Stimulated activated naive B cell treated with anti-CD40 and anti-IgM and Interleukin-4, amounts not matched to agents 10 μg/mL and 1 μg/mL and 100 μg/mL, for 72 hours (primary cell): ENCODE data around the gene PDSS2.
"Not testable (repeated sequence)": the region's sequence is repeated elsewhere in the genome, so short reads cannot be mapped to it uniquely, and the experiment has no call there.

Experiments used
- ATAC-seq, 2 donors: fragments of 150-1000 bp; cut with Tn5 transposase; replicated peaks; 2 replicates each; pipeline ENCODE4 v1.10.0; 2021; ENCODE audit warnings: moderate library complexity in 1 of 2
- DNase-seq: peaks from one replicate; pipeline ENCODE4 v3.0.0; 2021
- H3K27ac Mint-ChIP-seq: one replicate; pipeline ENCODE4 v1.8.0; 2022; ENCODE audit warnings: mild to moderate bottlenecking, mixed read lengths
- H3K27me3 Mint-ChIP-seq, 2 donors: one replicate each; pipeline ENCODE4 v1.8.0; 2022; ENCODE audit warnings: mixed read lengths in 2 of 2
- H3K36me3 Mint-ChIP-seq, 2 donors: one replicate each; pipeline ENCODE4 v1.8.0; 2022; ENCODE audit warnings: mixed read lengths in 2 of 2, mild to moderate bottlenecking in 1 of 2
- H3K4me1 Mint-ChIP-seq, 2 donors: one replicate each; pipeline ENCODE4 v1.8.0; 2022; ENCODE audit warnings: mixed read lengths in 2 of 2, mild to moderate bottlenecking in 1 of 2
- H3K4me3 Mint-ChIP-seq, 2 donors: one replicate each; pipeline ENCODE4 v1.8.0; 2022; ENCODE audit warnings: mild to moderate bottlenecking in 2 of 2, mixed read lengths in 2 of 2, moderate library complexity in 1 of 2
- H3K9me3 Mint-ChIP-seq, 2 donors: one replicate each; pipeline ENCODE4 v1.8.0; 2022; ENCODE audit warnings: mixed read lengths in 2 of 2, mild to moderate bottlenecking in 1 of 2

The PDSS2 gene

DNA sequence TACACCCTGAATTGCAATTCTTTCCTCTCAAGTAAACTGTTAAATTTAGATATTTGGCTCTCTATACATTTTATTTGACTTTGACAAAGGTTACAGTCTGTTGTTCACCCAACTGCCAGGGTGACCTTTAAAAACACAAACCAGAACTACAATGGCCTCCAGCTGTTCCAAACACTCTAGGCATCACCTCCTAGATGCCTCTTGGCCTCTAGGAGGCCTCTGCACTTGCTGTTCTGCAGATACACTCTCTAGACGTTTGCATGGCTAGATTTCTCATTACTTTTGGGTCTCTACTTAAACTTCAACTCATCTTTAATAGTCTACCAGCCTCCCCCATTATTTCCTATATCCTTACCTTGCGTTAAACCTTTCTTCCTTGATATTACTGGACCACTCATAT, 241.2 kb downstream of the PDSS2 start:
- Mint-ChIP-seq H3K27me3 (no peaks in the 10 kb centered on the region), H3K4me1 (no peaks in the 10 kb centered on the region), H3K4me3 (no peak overlapping the region), H3K36me3 (peaks cover 7 to 8% of the 10 kb centered on the region in 2 donors), H3K9me3 (no peaks in the 10 kb centered on the region), H3K27ac (no peak overlapping the region)
- ATAC-seq (no peak), DNase-seq (no peak)

DNA sequence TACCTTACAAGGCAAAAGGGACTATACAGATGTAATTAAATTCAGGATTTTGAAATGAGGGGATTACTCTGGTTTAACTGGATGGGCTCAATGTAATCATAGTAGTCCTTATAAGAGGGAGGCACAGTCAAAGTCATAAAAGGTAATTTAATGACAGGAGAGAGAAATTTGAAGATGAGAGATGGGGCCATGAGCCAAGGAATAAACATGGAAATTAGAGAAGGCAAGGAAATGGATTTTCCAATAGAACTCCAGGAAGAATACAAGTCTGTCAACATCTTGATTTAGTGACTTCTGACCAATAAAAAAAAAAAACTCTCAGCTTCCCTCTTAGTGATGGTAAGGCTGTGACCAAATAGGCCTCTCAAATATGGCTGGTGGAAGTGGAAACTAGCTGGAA, 242.1 kb downstream of the PDSS2 start:
- Mint-ChIP-seq H3K4me3 (no peak overlapping the region), H3K27ac (no peak overlapping the region), H3K27me3 (no peaks in the 10 kb centered on the region), H3K36me3 (peaks cover 7 to 8% of the 10 kb centered on the region in 2 donors), H3K4me1 (no peaks in the 10 kb centered on the region), H3K9me3 (no peaks in the 10 kb centered on the region)
- DNase-seq = no peak
- no peak for ATAC-seq

DNA sequence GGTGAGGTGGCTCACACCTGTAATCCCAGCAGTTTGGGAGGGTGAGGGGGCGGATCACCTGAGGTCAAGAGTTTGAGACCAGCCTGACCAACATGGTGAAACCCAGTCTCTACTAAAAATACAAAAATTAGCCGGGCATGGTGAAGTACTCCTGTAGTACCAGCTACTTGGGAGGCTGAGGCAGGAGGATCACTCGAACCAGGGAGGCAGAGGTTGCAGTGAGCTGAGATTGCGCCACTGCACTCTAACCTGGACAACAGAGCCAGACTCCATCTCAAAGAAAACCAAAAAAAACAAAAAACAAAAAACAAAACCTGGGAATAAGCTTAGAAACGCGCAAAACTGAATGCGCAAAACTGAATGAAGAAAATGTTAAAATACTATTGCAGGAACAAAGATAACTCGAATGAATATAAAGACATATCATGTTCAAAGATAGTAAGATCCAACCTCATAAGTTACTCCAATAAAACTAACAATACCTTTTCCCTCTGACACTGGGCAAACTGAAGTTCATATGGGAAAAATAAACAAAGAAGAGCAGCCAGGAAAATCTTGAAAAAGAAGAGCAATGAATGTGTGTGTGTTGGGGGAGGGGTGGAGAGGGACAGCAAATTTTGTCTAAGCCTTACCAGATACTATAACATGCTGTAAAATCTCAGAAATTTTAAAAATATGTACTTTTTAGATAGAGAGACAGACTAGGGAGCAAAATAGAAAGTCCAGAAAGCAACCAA, 243.0 kb downstream of the PDSS2 start:
- peaks cover 3 to 4% of the 10 kb centered on the region in 2 donors for H3K36me3 Mint-ChIP-seq
- no peak overlapping the region for H3K4me3 Mint-ChIP-seq
- ATAC-seq (no peak), DNase-seq (no peak)
- no peaks in the 10 kb centered on the region for H3K4me1 Mint-ChIP-seq
- no peaks in the 10 kb centered on the region for H3K9me3 Mint-ChIP-seq
- no peaks in the 10 kb centered on the region for H3K27me3 Mint-ChIP-seq
- H3K27ac Mint-ChIP-seq = no peak overlapping the region

DNA sequence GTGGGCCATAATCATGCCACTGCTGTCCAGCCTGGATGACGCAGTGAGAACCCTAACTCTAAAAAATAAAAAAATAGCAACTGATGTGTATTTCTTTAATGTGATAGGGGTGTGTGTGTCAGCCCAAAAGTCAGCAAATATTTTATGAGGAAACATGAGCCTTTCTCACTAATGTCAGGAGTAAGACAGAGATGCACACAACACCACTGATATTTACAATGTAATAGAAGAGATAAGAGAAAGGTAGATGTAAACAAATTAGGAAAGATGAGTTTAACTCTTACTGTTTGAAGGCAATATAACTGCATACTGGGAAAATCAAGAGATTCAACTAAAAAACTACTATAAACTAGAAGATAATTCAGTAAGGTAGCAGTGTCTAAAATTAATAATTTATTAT, 244.0 kb downstream of the PDSS2 start:
- H3K36me3 Mint-ChIP-seq = peaks cover 3 to 4% of the 10 kb centered on the region in 2 donors
- no peaks in the 10 kb centered on the region for H3K27me3 Mint-ChIP-seq
- DNase-seq = no peak
- ATAC-seq = no peak
- no peak overlapping the region for H3K27ac Mint-ChIP-seq
- H3K4me3 Mint-ChIP-seq = no peak overlapping the region
- no peaks in the 10 kb centered on the region for H3K9me3 Mint-ChIP-seq
- H3K4me1 Mint-ChIP-seq = no peaks in the 10 kb centered on the region

DNA sequence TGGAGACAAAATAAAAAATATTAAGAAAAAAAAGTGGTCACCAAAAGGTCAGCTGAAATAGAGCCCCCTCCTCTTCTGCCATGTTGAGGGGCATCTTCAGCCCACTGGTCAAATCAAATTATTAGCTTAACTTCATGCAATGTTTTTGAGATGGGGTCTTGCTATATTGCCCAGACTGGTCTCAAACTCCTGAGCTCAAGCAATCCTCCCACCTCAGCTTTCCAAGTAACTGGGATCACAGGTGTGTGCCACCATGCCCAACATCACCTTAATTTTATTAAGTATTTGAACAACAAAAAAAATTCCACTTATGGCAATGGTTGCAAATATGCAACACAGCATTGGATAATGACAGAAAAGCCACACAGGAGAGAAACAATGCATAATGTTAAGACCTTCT, 244.7 kb downstream of the PDSS2 start:
- H3K4me1 Mint-ChIP-seq = no peaks in the 10 kb centered on the region
- no peaks in the 10 kb centered on the region for H3K9me3 Mint-ChIP-seq
- H3K27ac Mint-ChIP-seq = no peak overlapping the region
- no peak for DNase-seq
- ATAC-seq = no peak
- peaks cover 3 to 4% of the 10 kb centered on the region in 2 donors for H3K36me3 Mint-ChIP-seq
- H3K4me3 Mint-ChIP-seq = no peak overlapping the region
- H3K27me3 Mint-ChIP-seq = no peaks in the 10 kb centered on the region

DNA sequence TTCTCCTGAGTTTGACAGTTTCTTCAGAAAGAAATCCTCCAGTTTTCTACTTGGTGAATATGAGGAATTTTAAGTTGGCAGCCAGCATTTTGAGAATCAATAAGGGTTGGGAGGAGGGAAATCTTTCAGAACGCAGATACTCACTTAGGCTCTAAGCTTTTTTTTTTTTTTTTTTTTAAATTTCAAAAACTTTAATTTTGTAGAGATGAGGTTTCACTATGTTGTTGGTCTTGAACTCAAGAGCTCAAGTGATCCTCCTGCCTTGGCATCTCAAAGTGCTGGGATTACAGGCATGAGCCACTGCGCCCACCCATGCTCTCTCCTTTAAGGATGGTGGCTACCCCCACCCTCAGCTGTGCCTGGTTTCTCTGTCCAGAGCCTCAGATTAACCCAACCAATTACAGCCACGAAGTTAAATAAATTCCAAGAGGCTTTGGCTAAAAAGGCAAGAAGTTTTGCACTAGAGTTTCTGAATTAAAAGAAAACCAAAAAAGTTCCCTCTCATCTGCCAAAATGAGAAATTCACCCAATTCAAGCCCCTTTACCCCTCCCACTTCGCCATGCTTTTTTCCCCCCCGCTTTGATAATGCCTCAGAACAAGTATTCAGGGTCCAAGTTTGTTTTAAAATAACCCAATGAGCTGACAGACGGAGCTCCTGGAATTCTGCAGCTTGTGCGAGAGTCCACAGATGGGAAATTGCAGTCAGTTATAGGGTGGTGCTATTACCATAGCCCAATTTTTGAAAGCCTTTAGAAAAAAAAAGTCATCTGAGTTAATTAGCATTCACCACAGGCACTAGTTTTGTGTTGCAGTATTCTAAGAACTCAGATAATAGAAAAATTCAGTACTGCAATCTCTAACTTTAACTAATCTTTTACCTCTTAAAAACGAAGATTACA, 249.7 kb downstream of the PDSS2 start:
- Mint-ChIP-seq H3K27ac (no peak overlapping the region), H3K27me3 (no peaks in the 10 kb centered on the region), H3K4me3 (no peak overlapping the region), H3K4me1 (no peaks in the 10 kb centered on the region), H3K9me3 (peaks cover 0 to under 1% of the 10 kb centered on the region in 2 donors), H3K36me3 (peaks cover 17 to 27% of the 10 kb centered on the region in 2 donors)
- DNase-seq = no peak
- ATAC-seq = no peak

DNA sequence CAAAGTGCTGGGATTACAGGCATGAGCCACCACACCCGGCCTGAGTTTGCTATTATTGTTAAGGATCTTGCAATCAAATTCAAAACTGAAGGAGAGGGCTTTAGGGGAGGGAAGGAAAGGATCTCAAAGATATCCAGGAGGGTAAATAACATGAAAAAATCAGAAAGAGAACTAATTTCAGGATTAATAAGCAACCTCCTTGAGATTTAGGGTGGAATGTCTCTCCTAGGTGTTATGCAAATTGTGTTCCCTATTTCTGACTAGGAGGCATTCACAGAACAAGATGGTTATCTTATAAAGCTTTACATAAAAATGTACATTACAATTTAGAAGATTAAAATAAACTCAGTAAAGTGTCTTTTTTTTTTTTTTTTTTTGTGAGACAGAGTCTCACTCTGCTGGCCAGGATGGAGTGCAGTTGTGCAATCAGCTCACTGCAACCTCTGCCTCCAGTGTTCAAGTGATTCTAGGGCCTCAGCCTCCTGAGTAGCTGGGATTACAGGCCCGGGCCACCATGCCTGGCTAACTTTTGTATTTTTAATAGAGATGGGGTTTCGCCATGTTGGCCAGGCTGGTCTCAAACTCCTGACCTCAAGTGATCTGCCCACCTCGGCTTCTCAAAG, 252.0 kb downstream of the PDSS2 start:
- Mint-ChIP-seq H3K4me1 (no peaks in the 10 kb centered on the region), H3K36me3 (peaks cover 24 to 42% of the 10 kb centered on the region in 2 donors), H3K27me3 (no peaks in the 10 kb centered on the region), H3K9me3 (peaks cover 2 to 4% of the 10 kb centered on the region in 2 donors), H3K4me3 (no peak overlapping the region), H3K27ac (no peak overlapping the region)
- no peak for DNase-seq
- no peak for ATAC-seq

DNA sequence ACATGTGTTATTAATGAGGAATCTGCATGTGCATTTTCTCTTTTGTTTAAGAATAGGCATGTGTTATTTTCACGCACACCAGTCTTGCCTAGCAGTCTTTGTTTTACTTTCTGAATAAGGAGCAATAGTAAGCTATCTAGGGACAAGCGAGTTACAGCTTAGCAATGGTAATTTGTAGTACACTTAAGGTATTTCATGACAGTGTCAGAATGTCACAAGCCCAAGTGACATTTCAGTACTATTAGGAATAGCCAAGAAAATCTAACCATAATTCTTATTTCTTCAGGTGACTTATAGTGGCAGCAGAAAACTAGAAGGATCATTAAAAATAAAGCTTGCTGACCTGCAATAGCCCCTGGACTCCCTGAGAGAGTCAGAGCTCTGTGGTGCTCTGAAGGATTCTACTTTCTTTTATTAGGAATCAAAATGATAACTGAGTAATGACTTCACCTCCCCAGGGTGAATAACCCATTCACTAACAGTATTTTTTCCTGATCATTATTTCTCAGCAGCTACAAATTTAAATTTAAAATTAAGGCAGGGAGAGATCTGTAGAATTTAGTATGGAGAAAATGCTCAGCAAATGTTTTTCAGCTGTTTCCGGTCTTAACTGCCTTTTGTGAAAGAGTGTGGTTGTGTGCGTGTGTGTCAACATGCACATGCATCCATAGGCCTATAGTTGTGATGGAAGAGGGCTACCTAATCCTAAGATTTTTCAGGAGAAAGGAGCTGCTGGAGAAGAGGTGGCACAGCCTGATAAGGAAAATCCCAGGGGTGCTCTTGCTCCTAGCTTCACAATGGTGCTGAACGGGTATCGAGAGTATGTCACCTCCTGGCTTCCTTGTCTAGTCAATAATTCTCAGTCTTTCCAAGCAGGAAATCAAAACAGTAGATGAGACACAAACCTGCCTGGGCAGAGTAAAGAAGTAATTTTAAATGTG, 254.0 kb downstream of the PDSS2 start:
- Mint-ChIP-seq H3K27me3 (no peaks in the 10 kb centered on the region), H3K27ac (no peak overlapping the region), H3K36me3 (peaks cover 28 to 44% of the 10 kb centered on the region in 2 donors), H3K9me3 (peaks cover 2 to 4% of the 10 kb centered on the region in 2 donors), H3K4me1 (no peaks in the 10 kb centered on the region), H3K4me3 (no peak overlapping the region)
- DNase-seq (no peak), ATAC-seq (no peak)

DNA sequence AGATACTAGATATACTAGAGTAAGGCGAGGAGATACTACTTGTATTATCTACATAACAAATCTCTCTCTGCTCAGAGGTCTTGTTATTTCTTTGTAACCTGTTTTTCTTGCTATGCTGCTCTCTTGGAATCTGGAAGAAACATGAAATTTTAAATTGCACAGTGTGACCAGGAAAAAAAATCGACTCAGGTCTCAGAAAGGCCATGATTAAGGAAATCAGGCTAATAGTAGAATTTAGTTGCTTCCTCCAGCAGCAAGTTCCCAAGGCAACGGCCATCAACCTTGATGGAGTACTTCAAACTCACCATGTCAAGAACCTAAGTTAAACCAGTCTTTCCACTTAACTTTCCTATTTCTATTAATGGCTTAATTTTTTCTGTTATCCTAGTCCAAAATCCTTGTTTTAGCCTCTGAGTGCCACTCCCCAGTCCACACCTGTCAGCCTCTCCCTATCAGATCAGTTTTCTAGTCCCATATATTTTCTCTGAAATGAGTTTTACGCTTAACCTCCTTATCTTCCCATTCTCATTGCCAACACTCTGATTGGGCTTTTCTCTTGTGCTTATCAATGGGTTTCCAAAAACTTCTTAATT, 256.4 kb downstream of the PDSS2 start:
- DNase-seq (no peak), ATAC-seq (no peak)
- Mint-ChIP-seq H3K27ac (no peak overlapping the region), H3K9me3 (peaks cover 2 to 4% of the 10 kb centered on the region in 2 donors), H3K4me1 (no peaks in the 10 kb centered on the region), H3K4me3 (no peak overlapping the region), H3K27me3 (no peaks in the 10 kb centered on the region), H3K36me3 (peaks cover 28 to 39% of the 10 kb centered on the region in 2 donors)

DNA sequence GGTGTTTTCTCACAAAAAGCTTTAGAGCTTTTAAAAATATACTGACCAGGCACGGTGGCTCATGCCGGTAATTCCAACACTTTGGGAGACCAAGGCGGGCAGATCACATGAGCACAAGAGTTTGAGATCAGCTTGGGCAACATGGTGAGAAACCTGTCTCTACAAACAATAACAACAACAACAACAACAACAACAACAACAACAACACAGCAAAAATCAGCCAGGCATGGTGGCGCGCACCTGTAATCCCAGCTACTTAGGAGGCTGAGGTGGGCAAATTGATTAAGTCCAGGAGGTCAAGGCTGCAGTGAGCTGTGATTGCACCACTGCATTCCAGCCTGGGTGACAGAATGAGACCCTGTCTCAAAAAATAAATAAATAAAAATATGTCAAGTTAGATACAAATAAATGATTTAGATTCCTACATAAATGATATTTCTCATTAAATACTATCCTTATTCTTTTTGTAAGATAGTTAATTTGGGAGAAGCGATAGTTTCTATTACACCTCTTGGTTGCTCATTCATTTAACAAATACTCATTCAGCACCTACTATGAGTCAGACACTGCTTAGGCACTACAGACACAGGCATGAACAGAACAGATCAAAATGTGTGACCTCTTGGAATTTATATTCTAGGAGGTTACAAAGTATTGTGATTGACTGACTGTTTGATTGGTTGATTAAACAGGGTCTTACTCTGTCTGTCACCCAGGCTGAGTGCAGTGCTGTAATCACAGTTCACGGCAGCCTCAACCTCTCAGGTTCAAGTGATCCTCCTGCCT, 260.5 kb downstream of the PDSS2 start:
- no peak for ATAC-seq
- H3K4me1 Mint-ChIP-seq = no peaks in the 10 kb centered on the region
- peaks cover 19 to 26% of the 10 kb centered on the region in 2 donors for H3K36me3 Mint-ChIP-seq
- H3K9me3 Mint-ChIP-seq = no peaks in the 10 kb centered on the region
- H3K27ac Mint-ChIP-seq = no peak overlapping the region
- H3K4me3 Mint-ChIP-seq = no peak overlapping the region
- no peak for DNase-seq
- no peaks in the 10 kb centered on the region for H3K27me3 Mint-ChIP-seq

DNA sequence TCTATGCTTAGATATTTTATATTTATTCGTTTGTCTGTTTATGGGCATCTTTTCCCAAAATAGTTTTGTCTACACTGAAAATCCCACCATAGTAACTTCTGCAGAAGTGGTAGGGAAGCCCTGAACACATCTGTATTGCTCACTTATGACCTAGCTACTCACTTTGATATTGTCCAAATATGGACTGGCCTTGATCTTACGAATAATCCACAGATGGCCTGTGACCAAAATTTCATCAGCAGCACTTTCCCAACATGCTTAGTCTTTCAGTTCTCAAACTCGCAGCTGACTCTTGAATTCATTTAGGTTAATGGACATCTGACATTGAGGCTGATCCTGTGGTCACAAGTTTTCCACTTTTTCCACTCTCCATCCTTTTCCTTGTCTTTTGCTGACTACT, 263.2 kb downstream of the PDSS2 start:
- ATAC-seq (no peak), DNase-seq (no peak)

DNA sequence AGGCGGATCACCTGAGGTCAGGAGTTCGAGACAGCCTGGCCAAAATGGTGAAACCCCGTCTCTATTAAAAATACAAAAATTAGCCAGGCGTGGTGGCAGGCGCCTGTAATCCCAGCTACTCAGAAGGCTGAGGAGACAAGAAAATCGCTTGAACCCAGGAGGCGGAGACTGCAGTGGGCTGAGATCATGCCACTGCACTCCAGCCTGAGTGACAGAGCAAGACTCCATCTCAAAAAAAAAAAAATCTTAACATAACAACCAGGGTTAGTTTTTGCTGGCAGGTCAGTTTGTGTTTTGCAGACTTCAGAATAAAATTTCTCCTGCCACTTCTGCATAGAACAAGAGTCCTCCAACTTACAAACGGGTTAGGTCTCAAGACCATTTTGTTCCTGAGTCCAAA, 264.6 kb downstream of the PDSS2 start:
- peaks cover 22 to 39% of the 10 kb centered on the region in 2 donors for H3K36me3 Mint-ChIP-seq
- not testable (repeated sequence) for H3K4me3 Mint-ChIP-seq, H3K27me3 Mint-ChIP-seq, H3K4me1 Mint-ChIP-seq, DNase-seq, ATAC-seq, H3K9me3 Mint-ChIP-seq, H3K27ac Mint-ChIP-seq

More for the DNA sequence above, 263.2 kb downstream of the PDSS2 start:
- Mint-ChIP-seq H3K4me1 (no peaks in the 10 kb centered on the region), H3K4me3 (no peak overlapping the region), H3K27me3 (no peaks in the 10 kb centered on the region), H3K27ac (no peak overlapping the region), H3K36me3 (peaks cover 20 to 28% of the 10 kb centered on the region in 2 donors), H3K9me3 (no peaks in the 10 kb centered on the region)

DNA sequence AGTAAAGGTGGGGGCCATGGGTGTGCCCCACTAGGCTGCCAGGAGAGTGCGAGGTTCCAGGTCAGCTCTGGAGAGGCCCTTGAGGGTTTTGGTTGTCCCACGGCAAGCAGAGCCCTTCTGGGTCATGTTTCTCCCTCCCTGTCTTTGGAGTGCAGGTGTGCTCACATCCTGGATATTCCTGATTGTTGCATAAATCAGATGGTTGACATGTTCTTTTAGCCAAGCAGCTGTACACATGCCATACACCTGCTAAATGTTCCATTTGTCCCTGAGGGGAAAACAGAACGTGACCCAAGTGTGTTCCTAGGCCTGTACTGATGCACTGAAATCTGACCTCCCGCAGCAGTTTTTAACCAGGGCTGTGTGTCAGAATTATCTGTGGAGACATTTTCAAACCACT, 266.5 kb downstream of the PDSS2 start:
- Mint-ChIP-seq H3K27me3 (no peaks in the 10 kb centered on the region), H3K9me3 (no peaks in the 10 kb centered on the region), H3K4me1 (no peaks in the 10 kb centered on the region), H3K4me3 (no peak overlapping the region), H3K27ac (no peak overlapping the region), H3K36me3 (peaks cover 23 to 37% of the 10 kb centered on the region in 2 donors)
- DNase-seq (no peak), ATAC-seq (no peak)
